B cell (primary cell): ENCODE results near the gene RAD51B.

Experiments
- CTCF ChIP-seq: fragments of 200-600 bp; IDR thresholded peaks from one replicate; pipeline ENCODE4 v1.8.0; 2022; ENCODE audit warnings: antibody characterized with exemption, mild to moderate bottlenecking
- EZH2 ChIP-seq: IDR thresholded peaks from 2 replicates; pipeline ENCODE4 v1.6.1; 2012; ENCODE audit warnings: borderline replicate concordance, low read depth, mild to moderate bottlenecking, moderate library complexity, low read length; ENCODE audit not compliant: insufficient read depth, poor library complexity, severe bottlenecking

GRCh38 chr14:68081489-68081888, 261.9 kb downstream of the RAD51B start:
- TF ChIP-seq CTCF (no peak), EZH2 (no peak)
